ENCODE measurements around the gene CDC5L. TPM values are rescaled to one million over a fixed set of nuclear protein-coding genes. Genes with fewer than 3 reads are reported as not detected.

CDC5L gene
- 14.3 and 16.0 TPM in 2 replicates for total RNA-seq

GRCh38 chr6:44387346-44388134 is at the start of gene CDC5L:
Gene CDC5L, plus strand, starts transcription at chr6:44387706. Its CDS starts 118 bp downstream, at chr6:44387824.

GRCh38 chr6:44342489-44342888 is 45.0 kb upstream of the CDC5L start, which contains the start of gene SPATS1:
Gene SPATS1, plus strand, starts transcription at chr6:44342650. Its CDS starts 446 bp downstream, at chr6:44343096.

Other genes starting within 250 kb of the CDC5L start
- not detected in 2 replicates for gene CAPN11, start 228.9 kb upstream of the CDC5L start, total RNA-seq
- gene MYMX, start 170.8 kb upstream of the CDC5L start, total RNA-seq = not detected in 2 replicates
- gene SLC29A1, start 164.1 kb upstream of the CDC5L start, total RNA-seq = 23.2 and 50.3 TPM in 2 replicates
- 822 and 1,294 TPM in 2 replicates for gene HSP90AB1, start 140.6 kb upstream of the CDC5L start, total RNA-seq
- gene SLC35B2, start 130.2 kb upstream of the CDC5L start, total RNA-seq = 74.6 and 75.2 TPM in 2 replicates
- gene NFKBIE, start 122.2 kb upstream of the CDC5L start, total RNA-seq = 35.1 and 36.9 TPM in 2 replicates
- under 0.01 TPM in 1 of 2 replicates, not detected in the other for gene TMEM151B, start 117.3 kb upstream of the CDC5L start, total RNA-seq
- 9.7 and 17.2 TPM in 2 replicates for gene AARS2, start 74.4 kb upstream of the CDC5L start, total RNA-seq
- not detected in 2 replicates for gene SPATS1, start 45.1 kb upstream of the CDC5L start, total RNA-seq